H1 (cell line): ENCODE measurements around the gene C5AR1. TPM values are rescaled to one million over a fixed set of nuclear protein-coding genes. Genes with fewer than 3 reads are reported as not detected.

Experiments
- CEBPB ChIP-seq: IDR thresholded peaks from 2 replicates; pipeline ENCODE4 v1.6.1; 2012; ENCODE audit warnings: low read depth, low read length
- CHD2 ChIP-seq: IDR thresholded peaks from 2 replicates; pipeline ENCODE4 v1.6.1; 2012; ENCODE audit warnings: low read length, improper control_type of control experiment
- HDAC2 ChIP-seq, 2 experiments: fragments of 300-600 bp in 1 of 2; sonication (generic) in 1 of 2; IDR thresholded peaks; 2 replicates each; pipeline ENCODE4 v1.6.1; 2011 to 2012; ENCODE audit warnings: low read depth in 2 of 2, low read length in 2 of 2, mild to moderate bottlenecking in 2 of 2, moderate library complexity in 2 of 2, borderline replicate concordance in 1 of 2, inconsistent platforms in 1 of 2
- KDM1A ChIP-seq: fragments of 200-600, 300-600 bp; sonication (generic); IDR thresholded peaks from 2 replicates; pipeline ENCODE4 v1.7.1; 2016; ENCODE audit warnings: mild to moderate bottlenecking, low read length, borderline replicate concordance
- RFX5 ChIP-seq: IDR thresholded peaks from 2 replicates; pipeline ENCODE4 v1.6.1; 2011; ENCODE audit warnings: low read depth, low read length, improper control_type of control experiment, borderline replicate concordance
- RXRA ChIP-seq: IDR thresholded peaks from 2 replicates; pipeline ENCODE4 v1.6.1; 2011; ENCODE audit warnings: low read depth, mild to moderate bottlenecking, low read length, moderate library complexity; ENCODE audit not compliant: insufficient read depth
- SIN3A ChIP-seq, 2 experiments: IDR thresholded peaks in 1 of 2; conservative IDR thresholded peaks in 1 of 2; 2 replicates each; pipeline ENCODE4 v1.6.1; 2011 to 2012; ENCODE audit warnings: low read length in 2 of 2, improper control_type of control experiment in 1 of 2, low read depth in 1 of 2, mild to moderate bottlenecking in 1 of 2
- SIX5 ChIP-seq: IDR thresholded peaks from 2 replicates; pipeline ENCODE4 v1.6.1; 2011; ENCODE audit warnings: mild to moderate bottlenecking, low read depth, low read length
- SP1 ChIP-seq: IDR thresholded peaks from 2 replicates; pipeline ENCODE4 v1.6.1; 2011; ENCODE audit warnings: low read depth, low read length
- polyA plus RNA-seq, 7 experiments: library from polyadenylated mRNA; depleted of rRNA in 3 of 7; stranded (reverse) in 5 of 7; unstranded in 2 of 7; fragments of >200 nt in 5 of 7; fragments of 200-250 nt in 2 of 7; gene quantifications; 1 replicate in 5 of 7; 2 replicates in 1 of 7; 4 replicates in 1 of 7; pipeline versions ENCODE4 v1.2.1 to v1.2.3, GENCODE V29; 2011 to 2013; ENCODE audit warnings: missing spikeins in 2 of 7, mixed read lengths in 2 of 7
- total RNA-seq: library from RNA; stranded (reverse); fragmentation: NEBNext Ultra II Directional; extraction: Animal tissue kit (Norgen Biotek cat#: 25700); gene quantifications from 2 replicates; pipeline ENCODE4 v1.2.1, GENCODE V29; 2021
- TF ChIP-seq, protein P1 (sequence below): fragments of 300-600 bp; sonication (generic); IDR thresholded peaks from 2 replicates; pipeline ENCODE4 v1.7.1; 2012; ENCODE audit warnings: low read length, moderate library complexity, mild to moderate bottlenecking, inconsistent platforms; ENCODE audit not compliant: insufficient replicate concordance
- TF ChIP-seq, protein P2 (sequence below): IDR thresholded peaks from 2 replicates; pipeline ENCODE4 v1.6.1; 2012; ENCODE audit warnings: inconsistent platforms

Gene C5AR1
- total and polyA plus RNA-seq, 2 of the 8 experiments (the other 6 are each of a cell fraction or from before 2014, with no cell fraction given) = 0.20 TPM; not detected in 1

DNA sequence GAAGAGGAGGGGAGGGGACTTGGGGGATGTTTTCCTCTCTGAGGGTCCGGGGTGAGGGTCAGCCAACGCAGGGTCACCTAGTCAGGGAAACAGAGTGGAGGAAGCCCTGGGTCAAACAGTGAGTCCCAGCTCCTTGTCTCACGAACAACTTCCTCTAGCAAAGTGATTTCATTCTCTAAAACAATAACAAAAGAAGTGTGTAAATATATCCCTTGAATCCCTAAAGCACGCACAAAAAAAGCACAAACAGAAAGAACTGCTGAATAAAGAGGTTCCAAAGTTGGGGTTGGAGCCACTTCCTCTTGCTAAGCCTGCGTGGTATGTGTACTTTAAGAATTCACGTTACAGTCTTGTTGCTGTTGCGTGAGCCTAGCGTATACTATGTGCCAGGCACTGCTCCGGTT, 20.8 kb downstream of the C5AR1 start (continued):
- TF ChIP-seq, protein P1, sequence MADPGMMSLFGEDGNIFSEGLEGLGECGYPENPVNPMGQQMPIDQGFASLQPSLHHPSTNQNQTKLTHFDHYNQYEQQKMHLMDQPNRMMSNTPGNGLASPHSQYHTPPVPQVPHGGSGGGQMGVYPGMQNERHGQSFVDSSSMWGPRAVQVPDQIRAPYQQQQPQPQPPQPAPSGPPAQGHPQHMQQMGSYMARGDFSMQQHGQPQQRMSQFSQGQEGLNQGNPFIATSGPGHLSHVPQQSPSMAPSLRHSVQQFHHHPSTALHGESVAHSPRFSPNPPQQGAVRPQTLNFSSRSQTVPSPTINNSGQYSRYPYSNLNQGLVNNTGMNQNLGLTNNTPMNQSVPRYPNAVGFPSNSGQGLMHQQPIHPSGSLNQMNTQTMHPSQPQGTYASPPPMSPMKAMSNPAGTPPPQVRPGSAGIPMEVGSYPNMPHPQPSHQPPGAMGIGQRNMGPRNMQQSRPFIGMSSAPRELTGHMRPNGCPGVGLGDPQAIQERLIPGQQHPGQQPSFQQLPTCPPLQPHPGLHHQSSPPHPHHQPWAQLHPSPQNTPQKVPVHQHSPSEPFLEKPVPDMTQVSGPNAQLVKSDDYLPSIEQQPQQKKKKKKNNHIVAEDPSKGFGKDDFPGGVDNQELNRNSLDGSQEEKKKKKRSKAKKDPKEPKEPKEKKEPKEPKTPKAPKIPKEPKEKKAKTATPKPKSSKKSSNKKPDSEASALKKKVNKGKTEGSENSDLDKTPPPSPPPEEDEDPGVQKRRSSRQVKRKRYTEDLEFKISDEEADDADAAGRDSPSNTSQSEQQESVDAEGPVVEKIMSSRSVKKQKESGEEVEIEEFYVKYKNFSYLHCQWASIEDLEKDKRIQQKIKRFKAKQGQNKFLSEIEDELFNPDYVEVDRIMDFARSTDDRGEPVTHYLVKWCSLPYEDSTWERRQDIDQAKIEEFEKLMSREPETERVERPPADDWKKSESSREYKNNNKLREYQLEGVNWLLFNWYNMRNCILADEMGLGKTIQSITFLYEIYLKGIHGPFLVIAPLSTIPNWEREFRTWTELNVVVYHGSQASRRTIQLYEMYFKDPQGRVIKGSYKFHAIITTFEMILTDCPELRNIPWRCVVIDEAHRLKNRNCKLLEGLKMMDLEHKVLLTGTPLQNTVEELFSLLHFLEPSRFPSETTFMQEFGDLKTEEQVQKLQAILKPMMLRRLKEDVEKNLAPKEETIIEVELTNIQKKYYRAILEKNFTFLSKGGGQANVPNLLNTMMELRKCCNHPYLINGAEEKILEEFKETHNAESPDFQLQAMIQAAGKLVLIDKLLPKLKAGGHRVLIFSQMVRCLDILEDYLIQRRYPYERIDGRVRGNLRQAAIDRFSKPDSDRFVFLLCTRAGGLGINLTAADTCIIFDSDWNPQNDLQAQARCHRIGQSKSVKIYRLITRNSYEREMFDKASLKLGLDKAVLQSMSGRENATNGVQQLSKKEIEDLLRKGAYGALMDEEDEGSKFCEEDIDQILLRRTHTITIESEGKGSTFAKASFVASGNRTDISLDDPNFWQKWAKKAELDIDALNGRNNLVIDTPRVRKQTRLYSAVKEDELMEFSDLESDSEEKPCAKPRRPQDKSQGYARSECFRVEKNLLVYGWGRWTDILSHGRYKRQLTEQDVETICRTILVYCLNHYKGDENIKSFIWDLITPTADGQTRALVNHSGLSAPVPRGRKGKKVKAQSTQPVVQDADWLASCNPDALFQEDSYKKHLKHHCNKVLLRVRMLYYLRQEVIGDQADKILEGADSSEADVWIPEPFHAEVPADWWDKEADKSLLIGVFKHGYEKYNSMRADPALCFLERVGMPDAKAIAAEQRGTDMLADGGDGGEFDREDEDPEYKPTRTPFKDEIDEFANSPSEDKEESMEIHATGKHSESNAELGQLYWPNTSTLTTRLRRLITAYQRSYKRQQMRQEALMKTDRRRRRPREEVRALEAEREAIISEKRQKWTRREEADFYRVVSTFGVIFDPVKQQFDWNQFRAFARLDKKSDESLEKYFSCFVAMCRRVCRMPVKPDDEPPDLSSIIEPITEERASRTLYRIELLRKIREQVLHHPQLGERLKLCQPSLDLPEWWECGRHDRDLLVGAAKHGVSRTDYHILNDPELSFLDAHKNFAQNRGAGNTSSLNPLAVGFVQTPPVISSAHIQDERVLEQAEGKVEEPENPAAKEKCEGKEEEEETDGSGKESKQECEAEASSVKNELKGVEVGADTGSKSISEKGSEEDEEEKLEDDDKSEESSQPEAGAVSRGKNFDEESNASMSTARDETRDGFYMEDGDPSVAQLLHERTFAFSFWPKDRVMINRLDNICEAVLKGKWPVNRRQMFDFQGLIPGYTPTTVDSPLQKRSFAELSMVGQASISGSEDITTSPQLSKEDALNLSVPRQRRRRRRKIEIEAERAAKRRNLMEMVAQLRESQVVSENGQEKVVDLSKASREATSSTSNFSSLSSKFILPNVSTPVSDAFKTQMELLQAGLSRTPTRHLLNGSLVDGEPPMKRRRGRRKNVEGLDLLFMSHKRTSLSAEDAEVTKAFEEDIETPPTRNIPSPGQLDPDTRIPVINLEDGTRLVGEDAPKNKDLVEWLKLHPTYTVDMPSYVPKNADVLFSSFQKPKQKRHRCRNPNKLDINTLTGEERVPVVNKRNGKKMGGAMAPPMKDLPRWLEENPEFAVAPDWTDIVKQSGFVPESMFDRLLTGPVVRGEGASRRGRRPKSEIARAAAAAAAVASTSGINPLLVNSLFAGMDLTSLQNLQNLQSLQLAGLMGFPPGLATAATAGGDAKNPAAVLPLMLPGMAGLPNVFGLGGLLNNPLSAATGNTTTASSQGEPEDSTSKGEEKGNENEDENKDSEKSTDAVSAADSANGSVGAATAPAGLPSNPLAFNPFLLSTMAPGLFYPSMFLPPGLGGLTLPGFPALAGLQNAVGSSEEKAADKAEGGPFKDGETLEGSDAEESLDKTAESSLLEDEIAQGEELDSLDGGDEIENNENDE = no peak
- TF ChIP-seq HDAC2 (IDR thresholded peaks at IDR 0.05; ENCODE audit: borderline replicate concordance in 1 of 2, low read depth in 2 of 2, low read length in 2 of 2) (no peak), SIN3A (conservative IDR thresholded peaks at IDR 0.05 in 1 of 2, IDR thresholded peaks at IDR 0.05 in 1 of 2; ENCODE audit: low read depth in 1 of 2, low read length in 2 of 2) (no peak), CHD2 (no peak), SP1 (no peak), KDM1A (no peak), SIX5 (no peak), RXRA (no peak), CEBPB (no peak), RFX5 (no peak)
- TF ChIP-seq, protein P2, sequence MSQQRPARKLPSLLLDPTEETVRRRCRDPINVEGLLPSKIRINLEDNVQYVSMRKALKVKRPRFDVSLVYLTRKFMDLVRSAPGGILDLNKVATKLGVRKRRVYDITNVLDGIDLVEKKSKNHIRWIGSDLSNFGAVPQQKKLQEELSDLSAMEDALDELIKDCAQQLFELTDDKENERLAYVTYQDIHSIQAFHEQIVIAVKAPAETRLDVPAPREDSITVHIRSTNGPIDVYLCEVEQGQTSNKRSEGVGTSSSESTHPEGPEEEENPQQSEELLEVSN = no peak
